PC-3 (cell line): Measurements from ENCODE around the gene PRC1. TPM values are rescaled to one million over a fixed set of nuclear protein-coding genes. Genes with fewer than 3 reads are reported as not detected.

Experiments
- ATAC-seq: fragments of 200-7000 bp; cut with Tn5 transposase; 2 replicates; pipeline ENCODE4 v1.9.1; 2020; ENCODE audit warnings: mild to moderate bottlenecking, moderate library complexity
- BruUV-seq: library from RNA; stranded (reverse); fragments of 400-500 nt; replicated peaks from 2 replicates; lab custom pipeline; 2021; lab: Mats Ljungman, UMichigan
- CTCF ChIA-PET: fragments of 300-600 bp; sonication (Branson Sonifier 250); formaldehyde crosslinking; loops from one replicate; lab custom pipeline; 2022; ENCODE audit warnings: antibody characterized with exemption; lab: Charles Lee
- POLR2A ChIA-PET: fragments of 300-600 bp; sonication (Branson Sonifier 250); formaldehyde crosslinking; loops from one replicate; lab custom pipeline; 2022; ENCODE audit warnings: antibody characterized with exemption; ENCODE audit not compliant: unreplicated experiment; lab: Charles Lee
- DNase-seq: peaks from one replicate; pipeline ENCODE4 v3.0.0-alpha.2; 2015
- H2AFZ ChIP-seq: fragments of 300-600 bp; sonication (generic); 2 replicates; pipeline ENCODE4 v1.6.0; 2016; ENCODE audit warnings: antibody characterized with exemption, low read length
- H3F3A ChIP-seq: fragments of 300-600 bp; sonication (generic); one replicate; pipeline ENCODE4 v1.6.0; 2017; ENCODE audit warnings: antibody characterized with exemption, low read length, control low read depth, mild to moderate bottlenecking; ENCODE audit not compliant: unreplicated experiment
- H3K27ac ChIP-seq: fragments of 300-600 bp; sonication (generic); 2 replicates; pipeline ENCODE4 v1.5.1; 2016; ENCODE audit warnings: mild to moderate bottlenecking, low read length
- H3K27me3 ChIP-seq: fragments of 300-600 bp; sonication (generic); 2 replicates; pipeline ENCODE4 v1.6.1; 2016; ENCODE audit warnings: low read length, mixed read lengths
- H3K36me3 ChIP-seq: fragments of 300-600 bp; sonication (generic); 2 replicates; pipeline ENCODE4 v1.6.1; 2016; ENCODE audit warnings: low read depth, mixed run types, low read length, mixed read lengths
- H3K4me1 ChIP-seq: fragments of 300-600 bp; sonication (generic); 2 replicates; pipeline ENCODE4 v1.5.1; 2016; ENCODE audit warnings: low read length; ENCODE audit not compliant: insufficient read depth
- H3K4me2 ChIP-seq: fragments of 300-600 bp; sonication (generic); 2 replicates; pipeline ENCODE4 v1.6.0; 2016; ENCODE audit warnings: low read length
- H3K4me3 ChIP-seq: fragments of 300-600 bp; sonication (generic); 2 replicates; pipeline ENCODE4 v1.5.1; 2016; ENCODE audit warnings: mild to moderate bottlenecking, low read length, mixed read lengths
- H3K79me2 ChIP-seq: fragments of 300-600 bp; sonication (generic); 2 replicates; pipeline ENCODE4 v1.6.1; 2017; ENCODE audit warnings: low read length, mixed read lengths
- H3K9ac ChIP-seq: fragments of 300-600 bp; sonication (generic); 2 replicates; pipeline ENCODE4 v1.6.0; 2016; ENCODE audit warnings: mild to moderate bottlenecking, low read length
- H3K9me2 ChIP-seq: fragments of 300-600 bp; sonication (generic); replicated peaks from 2 replicates; pipeline ENCODE4 v1.6.1; 2016; ENCODE audit warnings: mixed run types, low read length, mixed read lengths
- H3K9me3 ChIP-seq: fragments of 300-600 bp; sonication (generic); 2 replicates; pipeline ENCODE4 v1.6.1; 2016; ENCODE audit warnings: low read length, mixed read lengths
- H4K20me1 ChIP-seq: fragments of 300-600 bp; sonication (generic); 2 replicates; pipeline ENCODE4 v1.6.1; 2016; ENCODE audit warnings: low read length, mixed read lengths
- EZH2 ChIP-seq: fragments of 300-600 bp; sonication (generic); IDR thresholded peaks from one replicate; pipeline ENCODE4 v1.6.1; 2017; ENCODE audit warnings: antibody characterized with exemption, mild to moderate bottlenecking, low read length; ENCODE audit not compliant: unreplicated experiment
- EZH2phosphoT487 ChIP-seq: fragments of 300-600 bp; sonication (generic); IDR thresholded peaks from 2 replicates; pipeline ENCODE4 v1.6.1; 2018; ENCODE audit warnings: mild to moderate bottlenecking, antibody characterized with exemption, low read length, borderline replicate concordance
- intact Hi-C: fragments of 100-400 bp; cut with micrococcal nuclease; formaldehyde crosslinking; loops from 2 replicates; pipeline ENCODE4 v1.9.0; 2023
- total RNA-seq: library from RNA; depleted of rRNA; stranded (reverse); fragments of >200 nt; gene quantifications from 2 replicates; pipeline ENCODE4 v1.2.3, GENCODE V29; 2014
- TF ChIP-seq, protein P1 (sequence below): fragments of 300-600 bp; sonication (generic); conservative IDR thresholded peaks from 2 replicates; pipeline ENCODE4 v1.5.1; 2017; ENCODE audit warnings: antibody characterized with exemption, low read depth, mild to moderate bottlenecking, low read length

Gene PRC1
- total RNA-seq, 1 experiment from 2014 or later, result 236 TPM

DNA sequence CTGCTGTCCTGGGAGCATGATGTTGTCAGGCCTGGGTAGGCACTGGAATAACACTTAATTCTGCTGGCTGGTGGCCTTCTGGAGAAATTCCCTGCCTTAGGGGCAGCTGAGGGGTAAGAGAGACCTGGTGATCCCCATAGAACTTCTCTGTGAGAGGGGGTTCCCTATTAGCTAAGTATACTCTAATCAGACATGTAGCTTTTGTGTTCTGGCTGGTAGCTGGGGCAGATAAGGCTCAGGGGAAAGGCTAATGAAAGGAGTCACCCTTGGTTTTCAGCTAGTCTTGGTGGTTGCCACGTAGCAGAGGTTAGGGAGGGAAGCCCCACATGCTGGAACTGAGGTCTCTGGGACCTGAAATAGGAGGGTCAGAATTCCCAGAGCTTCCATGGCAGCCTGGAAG is 61.0 kb downstream of the PRC1 start:
- TF ChIP-seq EZH2 (no peak), EZH2phosphoT487 (no peak)
- TF ChIP-seq, protein P1, sequence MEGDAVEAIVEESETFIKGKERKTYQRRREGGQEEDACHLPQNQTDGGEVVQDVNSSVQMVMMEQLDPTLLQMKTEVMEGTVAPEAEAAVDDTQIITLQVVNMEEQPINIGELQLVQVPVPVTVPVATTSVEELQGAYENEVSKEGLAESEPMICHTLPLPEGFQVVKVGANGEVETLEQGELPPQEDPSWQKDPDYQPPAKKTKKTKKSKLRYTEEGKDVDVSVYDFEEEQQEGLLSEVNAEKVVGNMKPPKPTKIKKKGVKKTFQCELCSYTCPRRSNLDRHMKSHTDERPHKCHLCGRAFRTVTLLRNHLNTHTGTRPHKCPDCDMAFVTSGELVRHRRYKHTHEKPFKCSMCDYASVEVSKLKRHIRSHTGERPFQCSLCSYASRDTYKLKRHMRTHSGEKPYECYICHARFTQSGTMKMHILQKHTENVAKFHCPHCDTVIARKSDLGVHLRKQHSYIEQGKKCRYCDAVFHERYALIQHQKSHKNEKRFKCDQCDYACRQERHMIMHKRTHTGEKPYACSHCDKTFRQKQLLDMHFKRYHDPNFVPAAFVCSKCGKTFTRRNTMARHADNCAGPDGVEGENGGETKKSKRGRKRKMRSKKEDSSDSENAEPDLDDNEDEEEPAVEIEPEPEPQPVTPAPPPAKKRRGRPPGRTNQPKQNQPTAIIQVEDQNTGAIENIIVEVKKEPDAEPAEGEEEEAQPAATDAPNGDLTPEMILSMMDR, result no peak
- Histone ChIP-seq H3K4me3 (no peak overlapping the region), H3K36me3 (0 out of 2 replicates have a peak, but pooled peaks cover 2% of the 10 kb centered on the region), H3K4me2 (no peak overlapping the region), H3K9me2 (no peaks in the 10 kb centered on the region), H3K27ac (no peak overlapping the region), H2AFZ (no peak overlapping the region), H3K4me1 (peaks cover 39% of the 10 kb centered on the region), H3K79me2 (peaks cover 23% of the 10 kb centered on the region), H3F3A (no peaks in the 10 kb centered on the region), H3K27me3 (no peaks in the 10 kb centered on the region), H3K9me3 (no peaks in the 10 kb centered on the region), H4K20me1 (no peaks in the 10 kb centered on the region), H3K9ac (no peak overlapping the region)
- ATAC-seq (no peak), DNase-seq (no peak)
- CTCF ChIA-PET, result interaction anchor here (0.7 kb wide), 1 partner anchor 421 kb away, joined by 3 read pairs; no protein-coding TSS in a partner anchor
- POLR2A ChIA-PET, result no interaction called here
- BruUV-seq, result no TSS peak
- intact Hi-C loops, result loop anchor here (5.0 to 10.0 kb wide), 2 partner anchors 59 to 102 kb away; partner anchors contain the start of gene PRC1

DNA sequence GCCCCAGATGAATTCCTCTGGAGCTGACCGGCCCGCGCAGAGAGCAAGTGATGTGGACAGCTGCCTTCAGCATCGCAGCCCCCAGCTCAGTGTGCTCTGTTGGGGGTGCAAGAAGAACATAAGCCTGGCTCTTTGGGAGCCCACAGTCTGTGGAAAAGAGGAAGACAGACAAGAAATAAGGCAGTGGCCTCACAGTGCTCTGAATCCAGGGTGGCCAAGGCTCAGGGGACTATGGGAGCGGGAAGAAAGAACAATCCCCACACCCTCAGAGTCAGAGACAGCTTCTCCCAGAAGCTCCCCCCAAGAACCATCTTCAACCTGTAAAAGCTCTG is 61.7 kb downstream of the PRC1 start:
- ChIA-PET CTCF (interaction anchor here (0.6 to 2.1 kb wide), 3 partner anchors 25 to 183 kb away, joined by 3 to 10 read pairs (median 5); partner anchors contain the start of gene MAN2A2), POLR2A (no interaction called here)
- H3K36me3 ChIP-seq, result no peaks in the 10 kb centered on the region
- DNase-seq (no peak), ATAC-seq (no peak)
- intact Hi-C loops, result loop anchor here (5.0 to 10.0 kb wide), 2 partner anchors 60 to 102 kb away; partner anchors contain the start of gene PRC1
- H3K4me2 ChIP-seq, result peak overlapping the region; percentile 97
- peak overlapping the region; percentile 83; the same call in 1 of the 2 replicates for H3K9ac ChIP-seq
- no peaks in the 10 kb centered on the region for H3K27me3 ChIP-seq
- no peaks in the 10 kb centered on the region for H3F3A ChIP-seq
- peaks cover 39% of the 10 kb centered on the region for H3K4me1 ChIP-seq
- no peaks in the 10 kb centered on the region for H3K9me3 ChIP-seq
- no peaks in the 10 kb centered on the region for H4K20me1 ChIP-seq
- no TSS peak for BruUV-seq
- TF ChIP-seq, protein P1, result peak; percentile 3; the same call in 1 of the 2 replicates
- no peak for TF ChIP-seq EZH2phosphoT487
- peak overlapping the region; percentile 94 for H2AFZ ChIP-seq
- H3K79me2 ChIP-seq, result peaks cover 23% of the 10 kb centered on the region
- H3K9me2 ChIP-seq, result no peaks in the 10 kb centered on the region
- peak overlapping the region; percentile 87 for H3K4me3 ChIP-seq
- no peak overlapping the region for H3K27ac ChIP-seq

DNA sequence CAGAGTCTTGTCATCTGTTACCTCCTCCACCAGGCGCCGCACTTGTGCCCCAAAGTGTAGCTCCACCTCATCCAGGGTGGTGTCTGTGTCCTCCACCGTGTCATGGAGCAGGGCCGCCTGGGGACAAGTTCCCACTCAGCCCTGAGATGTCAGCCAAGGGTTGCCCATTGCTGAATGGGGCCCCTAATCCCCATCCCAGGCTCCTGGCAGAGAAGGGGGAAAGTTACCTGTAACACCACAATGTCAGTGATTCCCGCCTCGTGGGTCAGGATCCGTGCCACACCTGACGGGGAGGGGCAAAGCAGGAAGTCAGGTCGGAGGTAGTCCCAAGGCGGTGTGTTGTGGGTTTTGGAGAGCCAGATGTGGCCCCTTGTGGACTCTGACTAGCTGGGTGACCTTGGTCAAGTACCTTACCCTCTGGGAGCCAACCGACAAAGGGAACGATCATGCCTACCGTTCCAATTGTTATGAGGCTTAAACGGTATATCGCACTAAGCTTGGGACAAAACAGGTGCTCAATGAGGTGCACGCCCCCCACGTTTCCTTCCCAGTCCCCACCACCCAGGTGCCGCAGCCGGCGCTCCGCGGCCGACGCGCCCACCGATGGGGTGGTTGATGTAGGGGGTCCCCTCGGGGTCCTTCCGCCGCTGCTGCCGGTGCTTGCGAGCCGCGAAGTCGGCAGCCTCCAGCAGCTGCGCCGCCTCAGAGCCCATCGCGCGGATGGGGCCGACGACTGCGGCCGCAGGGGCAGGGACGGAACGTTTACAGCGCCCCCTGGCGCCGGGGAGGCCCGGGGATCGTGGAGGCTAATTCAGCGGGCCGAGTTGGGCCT is 62.3 kb downstream of the PRC1 start, which contains the start of gene HDDC3:
TSS of gene HDDC3 (minus strand) at position 722 of the 832 bp plus-strand sequence. CDS start at position 713, 9 bp downstream.
- Histone ChIP-seq H3K9ac (peak within 1 kb of the TSS; percentile 83), H3K27me3 (no peaks in the 10 kb centered on the region), H3K4me2 (peak within 1 kb of the TSS; percentile 97), H3K27ac (peak within 1 kb of the TSS; percentile 78), H3K79me2 (peaks cover 23% of the 10 kb centered on the region), H3K36me3 (no peaks in the 10 kb centered on the region), H3K4me1 (peaks cover 39% of the 10 kb centered on the region), H3K9me2 (no peaks in the 10 kb centered on the region), H3K4me3 (peak within 1 kb of the TSS; percentile 87), H3F3A (no peaks in the 10 kb centered on the region), H4K20me1 (no peaks in the 10 kb centered on the region), H3K9me3 (no peaks in the 10 kb centered on the region), H2AFZ (peak within 1 kb of the TSS; percentile 94)
- TSS peak; percentile 39 for BruUV-seq
- POLR2A ChIA-PET, result interaction anchor here (0.6 to 0.9 kb wide), 3 partner anchors 23 to 114 kb away, joined by 3 read pairs; partner anchors contain the start of gene MAN2A2
- DNase-seq (peak; percentile 88), ATAC-seq (peak; percentile 51)
- CTCF ChIA-PET, result interaction anchor here (0.5 to 2.1 kb wide), 9 partner anchors 18 to 340 kb away, joined by 3 to 10 read pairs (median 3); partner anchors contain the start of gene MAN2A2
- intact Hi-C loops, result loop anchor here (2.0 to 10.0 kb wide), 3 partner anchors 29 to 103 kb away; partner anchors contain the start of genes MAN2A2 and PRC1
- TF ChIP-seq EZH2phosphoT487, result no peak
- TF ChIP-seq, protein P1, result peak; percentile 85
- no peak for TF ChIP-seq EZH2
